ENCODE data around the gene C5orf63.

DNA sequence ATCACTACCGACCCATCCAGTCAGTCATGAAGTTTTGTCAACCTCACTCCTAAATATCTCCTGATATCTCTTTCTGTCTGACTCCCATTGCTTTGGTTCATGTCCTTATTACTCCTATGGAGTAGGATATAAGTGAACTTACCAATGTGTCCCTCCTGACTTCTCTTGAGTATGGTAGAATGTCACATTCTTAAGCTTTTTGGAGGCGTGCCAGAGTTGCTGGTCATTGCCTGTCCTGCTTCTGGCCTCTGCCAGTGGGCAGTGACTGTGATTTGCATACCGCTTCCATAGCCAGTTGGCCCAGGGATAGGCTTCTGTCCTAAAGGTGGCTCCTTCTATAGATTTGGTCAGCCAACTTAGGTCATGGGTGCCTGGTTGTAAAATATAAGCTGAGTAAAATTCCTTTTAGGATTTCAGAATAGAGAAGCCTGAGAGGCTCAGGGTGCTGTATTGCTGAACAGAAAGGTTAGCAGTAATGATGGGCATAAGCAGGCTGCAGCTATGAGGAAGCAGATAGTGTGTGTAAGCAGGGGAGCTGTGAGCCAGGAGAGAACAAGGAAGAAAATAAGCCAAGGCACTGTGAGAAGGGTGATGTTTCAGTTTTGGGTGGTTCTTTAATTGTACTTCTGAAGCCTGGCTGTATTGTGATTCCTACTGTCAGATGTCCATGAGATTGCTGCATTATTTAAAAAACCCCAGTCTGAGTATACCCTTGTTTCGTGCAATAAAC lies 26.8 kb downstream of the C5orf63 start:
- TF ChIP-seq, protein P1, sequence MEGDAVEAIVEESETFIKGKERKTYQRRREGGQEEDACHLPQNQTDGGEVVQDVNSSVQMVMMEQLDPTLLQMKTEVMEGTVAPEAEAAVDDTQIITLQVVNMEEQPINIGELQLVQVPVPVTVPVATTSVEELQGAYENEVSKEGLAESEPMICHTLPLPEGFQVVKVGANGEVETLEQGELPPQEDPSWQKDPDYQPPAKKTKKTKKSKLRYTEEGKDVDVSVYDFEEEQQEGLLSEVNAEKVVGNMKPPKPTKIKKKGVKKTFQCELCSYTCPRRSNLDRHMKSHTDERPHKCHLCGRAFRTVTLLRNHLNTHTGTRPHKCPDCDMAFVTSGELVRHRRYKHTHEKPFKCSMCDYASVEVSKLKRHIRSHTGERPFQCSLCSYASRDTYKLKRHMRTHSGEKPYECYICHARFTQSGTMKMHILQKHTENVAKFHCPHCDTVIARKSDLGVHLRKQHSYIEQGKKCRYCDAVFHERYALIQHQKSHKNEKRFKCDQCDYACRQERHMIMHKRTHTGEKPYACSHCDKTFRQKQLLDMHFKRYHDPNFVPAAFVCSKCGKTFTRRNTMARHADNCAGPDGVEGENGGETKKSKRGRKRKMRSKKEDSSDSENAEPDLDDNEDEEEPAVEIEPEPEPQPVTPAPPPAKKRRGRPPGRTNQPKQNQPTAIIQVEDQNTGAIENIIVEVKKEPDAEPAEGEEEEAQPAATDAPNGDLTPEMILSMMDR (IDR thresholded peaks at IDR 0.05), result no peak
- TF ChIP-seq POLR2AphosphoS5 (IDR thresholded peaks at IDR 0.05), result no peak
